Suprapubic skin (tissue), 4 donors: ENCODE data around the gene C1QTNF6. TPM values are rescaled to one million over a fixed set of nuclear protein-coding genes. Genes with fewer than 3 reads are reported as not detected.

ENCODE experiments used
- DNase-seq, 2 donors: peaks; one replicate each; pipeline ENCODE4 v3.0.0-alpha.2; 2019; ENCODE audit warnings: low spot score in 2 of 2
- H3K27ac ChIP-seq: fragments of 200-600 bp; sonication (generic); one replicate; pipeline ENCODE4 v1.5.1; 2019
- H3K27me3 ChIP-seq: fragments of 200-600 bp; sonication (generic); one replicate; pipeline ENCODE4 v1.5.1; 2019
- H3K36me3 ChIP-seq: fragments of 200-600 bp; sonication (generic); one replicate; pipeline ENCODE4 v1.5.1; 2019
- H3K4me1 ChIP-seq: fragments of 200-600 bp; sonication (generic); one replicate; pipeline ENCODE4 v1.5.1; 2019
- H3K4me3 ChIP-seq: fragments of 200-600 bp; sonication (generic); one replicate; pipeline ENCODE4 v1.5.1; 2019; ENCODE audit warnings: mild to moderate bottlenecking
- H3K9me3 ChIP-seq: fragments of 200-600 bp; sonication (generic); one replicate; pipeline ENCODE4 v1.5.1; 2019
- CTCF ChIP-seq, 2 donors: fragments of 200-600 bp in 1 of 2; fragments of 450-650 bp in 1 of 2; sonication (generic) in 1 of 2; IDR thresholded peaks; one replicate each; pipeline ENCODE4 v1.5.1; 2016 to 2019; ENCODE audit warnings: antibody characterized with exemption in 2 of 2, mild to moderate bottlenecking in 1 of 2, moderate library complexity in 1 of 2
- EP300 ChIP-seq: sonication (generic); formaldehyde crosslinking; IDR thresholded peaks from one replicate; pipeline ENCODE4 v1.6.1; 2017; ENCODE audit warnings: antibody characterized with exemption
- POLR2A ChIP-seq, 2 donors: fragments of 450-650 bp; IDR thresholded peaks; one replicate each; pipeline ENCODE4 v1.6.1; 2017; ENCODE audit warnings: antibody characterized with exemption in 2 of 2, mild to moderate bottlenecking in 2 of 2, moderate library complexity in 2 of 2
- POLR2AphosphoS5 ChIP-seq, 3 donors: sonication (generic); formaldehyde crosslinking; IDR thresholded peaks; one replicate each; pipeline ENCODE4 v1.6.1; 2017; ENCODE audit warnings: antibody characterized with exemption in 3 of 3
- WGBS: methylation state at CpG from one replicate; pipeline ENCODE4 v1.1.5; 2018; 5-methylcytosine and 5-hydroxymethylcytosine counted together
- total RNA-seq, 4 donors: library from RNA; depleted of rRNA; stranded (reverse); fragments of >200 nt; gene quantifications; one replicate each; pipeline ENCODE4 v1.1.0, GENCODE V29; 2016

The C1QTNF6 gene
- total RNA-seq, 4 donors from 2014 or later: 1.2 to 8.4 (median 2.7) TPM

GRCh38 chr22:37194750-37195149 lies 6.7 kb upstream of the C1QTNF6 start:
- Histone ChIP-seq H3K27ac (no peak overlapping the region), H3K27me3 (no peaks in the 10 kb centered on the region), H3K9me3 (no peaks in the 10 kb centered on the region), H3K4me1 (peaks cover 45% of the 10 kb centered on the region), H3K4me3 (no peak overlapping the region), H3K36me3 (no peaks in the 10 kb centered on the region)
- TF ChIP-seq POLR2A (IDR thresholded peaks at IDR 0.05): no peak
- no peak for TF ChIP-seq POLR2AphosphoS5 (IDR thresholded peaks at IDR 0.05)
- peak in 1 of 2 donors; percentile 15 for DNase-seq
- WGBS: 90% methylated on average over 3 of the region's 3 CpGs

DNA sequence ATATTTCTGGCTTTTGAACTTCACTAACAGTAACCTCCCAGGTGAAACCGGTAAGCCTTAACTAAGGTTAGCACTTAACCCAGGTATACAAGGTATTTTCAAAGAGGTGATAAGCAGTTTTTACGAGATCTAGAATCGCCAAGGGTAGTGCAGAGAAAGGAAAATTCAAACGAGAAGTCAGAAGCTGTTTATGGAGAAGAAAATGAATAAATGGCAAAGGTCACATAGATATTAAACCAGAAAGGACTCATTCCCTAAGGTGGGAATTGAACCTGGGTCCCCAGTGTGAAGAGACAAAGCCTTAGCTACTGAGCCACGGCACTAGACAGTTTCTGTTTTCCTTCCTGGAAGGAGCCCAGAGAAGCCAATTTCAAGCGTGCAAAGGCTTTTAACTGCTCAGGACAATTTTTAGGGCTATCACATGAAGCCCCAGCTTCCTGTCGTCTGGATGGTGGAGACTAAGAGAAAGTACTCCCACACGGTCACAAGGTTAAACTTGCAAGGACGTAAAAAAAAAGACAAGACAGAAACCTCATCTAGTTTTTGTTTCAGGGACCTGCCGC lies 5.7 kb upstream of the C1QTNF6 start:
- WGBS: 65% methylated on average over 10 of the region's 10 CpGs
- TF ChIP-seq POLR2A (IDR thresholded peaks at IDR 0.05): no peak
- TF ChIP-seq POLR2AphosphoS5 (IDR thresholded peaks at IDR 0.05): no peak
- TF ChIP-seq CTCF (IDR thresholded peaks at IDR 0.05): no peak
- no peak for TF ChIP-seq EP300
- H3K4me1 ChIP-seq: peaks cover 51% of the 10 kb centered on the region
- H3K36me3 ChIP-seq: no peaks in the 10 kb centered on the region
- DNase-seq: peak in 1 of 2 donors; percentile 40
- H3K4me3 ChIP-seq: no peak overlapping the region
- H3K27ac ChIP-seq: no peak overlapping the region
- H3K27me3 ChIP-seq: no peaks in the 10 kb centered on the region
- H3K9me3 ChIP-seq: no peaks in the 10 kb centered on the region

DNA sequence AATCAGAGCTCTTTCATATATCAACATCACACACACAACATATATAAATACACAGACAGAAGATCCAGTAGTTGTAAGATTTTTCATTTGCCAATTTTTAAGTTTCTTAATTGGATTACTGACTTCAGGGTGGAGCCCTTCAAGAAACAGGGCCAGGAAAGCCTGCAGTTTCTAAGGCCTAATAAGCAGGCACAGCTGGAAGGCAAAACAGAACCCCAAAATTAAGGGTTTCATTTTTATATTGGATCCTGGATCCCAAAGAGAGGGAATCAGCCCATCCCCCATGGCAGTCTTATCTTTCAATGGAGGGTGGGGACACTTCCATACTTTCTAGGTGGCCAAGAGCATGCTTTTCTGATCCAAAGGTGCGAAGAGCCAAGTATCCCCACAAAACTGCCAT lies 4.7 kb upstream of the C1QTNF6 start:
- no peaks in the 10 kb centered on the region for H3K27me3 ChIP-seq
- peaks cover 51% of the 10 kb centered on the region for H3K4me1 ChIP-seq
- no peak overlapping the region for H3K27ac ChIP-seq
- H3K4me3 ChIP-seq: no peak overlapping the region
- no peaks in the 10 kb centered on the region for H3K9me3 ChIP-seq
- 90% methylated on average over 1 of the region's 1 CpG for WGBS
- TF ChIP-seq POLR2A (IDR thresholded peaks at IDR 0.05) (no peak), EP300 (no peak), POLR2AphosphoS5 (IDR thresholded peaks at IDR 0.05) (no peak), CTCF (IDR thresholded peaks at IDR 0.05) (no peak)
- no peaks in the 10 kb centered on the region for H3K36me3 ChIP-seq
- peak in 1 of 2 donors; percentile 5 for DNase-seq

DNA sequence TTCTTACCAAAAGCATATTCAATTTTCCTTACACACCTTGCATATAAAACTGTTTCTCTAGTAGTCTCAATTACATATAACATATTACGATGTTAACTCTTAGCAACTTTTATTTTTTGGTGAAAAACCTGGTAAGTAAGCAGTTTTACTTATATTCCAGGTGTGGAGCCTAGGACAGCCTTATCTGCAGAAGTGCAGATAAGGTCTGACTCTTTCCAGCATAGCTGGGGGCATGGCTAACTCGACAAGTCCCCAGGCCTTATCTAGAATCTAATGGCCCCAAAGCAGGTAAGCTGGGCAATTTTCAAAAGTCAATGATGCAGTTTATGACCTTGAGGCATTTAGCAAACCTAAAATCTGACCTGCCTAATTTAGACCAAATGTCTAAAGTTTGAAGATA lies 4.2 kb upstream of the C1QTNF6 start:
- WGBS: 79% methylated on average over 2 of the region's 2 CpGs
- DNase-seq: no peak
- Histone ChIP-seq H3K27ac (no peak overlapping the region), H3K4me3 (no peak overlapping the region), H3K4me1 (peaks cover 51% of the 10 kb centered on the region), H3K36me3 (no peaks in the 10 kb centered on the region), H3K27me3 (no peaks in the 10 kb centered on the region), H3K9me3 (no peaks in the 10 kb centered on the region)
- no peak for TF ChIP-seq POLR2AphosphoS5 (IDR thresholded peaks at IDR 0.05)
- TF ChIP-seq CTCF (IDR thresholded peaks at IDR 0.05): no peak
- TF ChIP-seq EP300: no peak
- no peak for TF ChIP-seq POLR2A (IDR thresholded peaks at IDR 0.05)

DNA sequence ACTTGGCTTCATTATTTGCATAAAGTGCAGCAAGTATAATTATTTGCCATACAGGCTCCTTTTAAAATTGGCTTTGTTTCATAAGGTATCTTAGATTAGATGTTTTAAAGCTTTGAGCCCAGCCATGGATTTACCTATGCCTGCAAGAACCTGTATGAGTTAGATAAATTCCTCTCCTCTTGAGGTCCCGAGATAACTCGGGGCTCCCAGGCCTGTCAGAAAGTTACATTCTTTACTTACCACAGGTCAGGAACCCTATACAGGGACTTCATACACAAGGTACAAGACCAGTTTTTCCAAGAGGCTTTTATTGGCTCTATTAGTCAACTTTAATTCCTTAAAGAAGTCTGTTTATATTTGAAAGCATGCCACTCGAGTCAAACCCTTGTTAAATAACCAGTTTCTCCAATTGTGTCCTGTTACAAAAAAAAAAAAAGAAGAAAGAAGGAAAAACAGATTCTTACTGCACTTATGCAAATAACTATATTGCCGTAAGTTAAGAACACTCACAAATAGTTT lies 2.3 kb upstream of the C1QTNF6 start:
- 40% methylated on average over 4 of the region's 4 CpGs for WGBS
- no peak overlapping the region for H3K27ac ChIP-seq

More for the DNA sequence above, 2.3 kb upstream of the C1QTNF6 start:
- Histone ChIP-seq H3K36me3 (no peaks in the 10 kb centered on the region), H3K4me3 (no peak overlapping the region), H3K4me1 (peaks cover 46% of the 10 kb centered on the region), H3K9me3 (no peaks in the 10 kb centered on the region), H3K27me3 (no peaks in the 10 kb centered on the region)
- no peak for TF ChIP-seq CTCF (IDR thresholded peaks at IDR 0.05)
- TF ChIP-seq EP300: no peak
- no peak for TF ChIP-seq POLR2A (IDR thresholded peaks at IDR 0.05)
- TF ChIP-seq POLR2AphosphoS5 (IDR thresholded peaks at IDR 0.05): no peak
- DNase-seq: peak in 1 of 2 donors; percentile 14
